Thyroid gland (tissue), 4 donors: ENCODE data around the gene AKNA.

Experiments
- POLR2A ChIP-seq, 2 donors: fragments of 450-650 bp; IDR thresholded peaks; one replicate each; pipeline ENCODE4 v1.6.1; 2017; ENCODE audit warnings: antibody characterized with exemption in 2 of 2, mild to moderate bottlenecking in 2 of 2, moderate library complexity in 1 of 2
- TF ChIP-seq, protein P1 (sequence below), 6 experiments: fragments of 200-600 bp in 3 of 6; fragments of 450-650 bp in 3 of 6; sonication (generic) in 3 of 6; IDR thresholded peaks; one replicate each; pipeline ENCODE4 v1.5.1; 2016 to 2019; ENCODE audit warnings: antibody characterized with exemption in 6 of 6, mild to moderate bottlenecking in 2 of 6, inconsistent platforms in 1 of 6, moderate library complexity in 1 of 6

DNA sequence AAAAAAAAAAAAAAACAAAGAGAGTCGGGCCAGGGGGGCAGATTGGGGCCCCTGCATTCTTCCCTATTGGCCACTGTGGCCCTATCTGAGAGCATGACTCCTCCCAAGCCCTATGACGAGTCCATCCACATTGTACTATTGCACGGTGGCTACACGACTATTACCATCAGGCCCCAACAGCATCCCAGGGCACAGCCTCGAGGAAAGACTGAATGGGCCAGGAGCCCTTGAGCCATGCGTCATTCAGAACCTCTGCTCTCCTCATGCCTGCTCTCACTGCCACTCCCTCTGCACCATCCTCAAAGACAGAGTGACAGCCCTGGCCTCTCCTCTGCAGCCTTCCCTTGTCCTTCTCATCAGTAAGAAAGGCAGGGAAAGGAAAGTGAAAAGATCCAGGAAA lies 85.1 kb downstream of the AKNA start:
- TF ChIP-seq, protein P1, sequence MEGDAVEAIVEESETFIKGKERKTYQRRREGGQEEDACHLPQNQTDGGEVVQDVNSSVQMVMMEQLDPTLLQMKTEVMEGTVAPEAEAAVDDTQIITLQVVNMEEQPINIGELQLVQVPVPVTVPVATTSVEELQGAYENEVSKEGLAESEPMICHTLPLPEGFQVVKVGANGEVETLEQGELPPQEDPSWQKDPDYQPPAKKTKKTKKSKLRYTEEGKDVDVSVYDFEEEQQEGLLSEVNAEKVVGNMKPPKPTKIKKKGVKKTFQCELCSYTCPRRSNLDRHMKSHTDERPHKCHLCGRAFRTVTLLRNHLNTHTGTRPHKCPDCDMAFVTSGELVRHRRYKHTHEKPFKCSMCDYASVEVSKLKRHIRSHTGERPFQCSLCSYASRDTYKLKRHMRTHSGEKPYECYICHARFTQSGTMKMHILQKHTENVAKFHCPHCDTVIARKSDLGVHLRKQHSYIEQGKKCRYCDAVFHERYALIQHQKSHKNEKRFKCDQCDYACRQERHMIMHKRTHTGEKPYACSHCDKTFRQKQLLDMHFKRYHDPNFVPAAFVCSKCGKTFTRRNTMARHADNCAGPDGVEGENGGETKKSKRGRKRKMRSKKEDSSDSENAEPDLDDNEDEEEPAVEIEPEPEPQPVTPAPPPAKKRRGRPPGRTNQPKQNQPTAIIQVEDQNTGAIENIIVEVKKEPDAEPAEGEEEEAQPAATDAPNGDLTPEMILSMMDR (IDR thresholded peaks at IDR 0.05) = no peak
- no peak for TF ChIP-seq POLR2A (IDR thresholded peaks at IDR 0.05)
